NCI-H748 (cell line): ENCODE data around the gene SDC1.
"Not testable (repeated sequence)": the region's sequence is repeated elsewhere in the genome, so short reads cannot be mapped to it uniquely, and the experiment has no call there.

Experiments
- DNase-seq: peaks from one replicate; lab custom pipeline; 2025; ENCODE audit not compliant: unreplicated experiment; lab: John Stamatoyannopoulos, UW

SDC1 gene

DNA sequence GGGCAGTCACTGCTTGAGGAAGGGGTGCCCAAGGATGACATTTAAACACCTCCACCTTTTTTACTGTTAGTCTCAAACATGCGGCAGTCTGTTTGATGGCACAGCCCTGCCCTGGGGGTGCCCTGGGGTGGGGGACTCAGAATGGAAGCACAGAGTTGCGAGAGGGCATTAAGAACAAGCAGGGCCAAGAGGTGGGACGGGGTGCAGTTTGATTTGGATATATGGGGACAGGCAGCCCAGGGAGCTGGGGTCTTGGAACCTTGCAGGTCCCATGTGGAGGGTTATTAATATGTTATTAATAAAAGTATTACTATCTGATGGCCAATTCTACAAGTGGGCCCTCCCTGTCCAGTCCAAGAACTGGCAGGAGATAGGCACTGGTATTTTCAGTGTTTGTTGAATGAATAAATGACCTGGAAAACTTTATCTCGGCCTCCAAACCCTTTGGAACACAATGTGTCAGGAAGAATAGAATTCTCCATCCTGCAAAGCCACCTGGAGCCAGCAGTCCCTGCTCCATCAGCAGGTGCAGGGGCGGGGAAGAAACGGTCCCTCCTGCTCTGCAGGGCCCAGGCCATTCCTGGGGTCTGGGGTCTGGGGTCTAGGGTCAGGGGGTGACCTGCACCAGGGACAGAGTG lies 25.2 kb downstream of the SDC1 start:
- DNase-seq: no peak

DNA sequence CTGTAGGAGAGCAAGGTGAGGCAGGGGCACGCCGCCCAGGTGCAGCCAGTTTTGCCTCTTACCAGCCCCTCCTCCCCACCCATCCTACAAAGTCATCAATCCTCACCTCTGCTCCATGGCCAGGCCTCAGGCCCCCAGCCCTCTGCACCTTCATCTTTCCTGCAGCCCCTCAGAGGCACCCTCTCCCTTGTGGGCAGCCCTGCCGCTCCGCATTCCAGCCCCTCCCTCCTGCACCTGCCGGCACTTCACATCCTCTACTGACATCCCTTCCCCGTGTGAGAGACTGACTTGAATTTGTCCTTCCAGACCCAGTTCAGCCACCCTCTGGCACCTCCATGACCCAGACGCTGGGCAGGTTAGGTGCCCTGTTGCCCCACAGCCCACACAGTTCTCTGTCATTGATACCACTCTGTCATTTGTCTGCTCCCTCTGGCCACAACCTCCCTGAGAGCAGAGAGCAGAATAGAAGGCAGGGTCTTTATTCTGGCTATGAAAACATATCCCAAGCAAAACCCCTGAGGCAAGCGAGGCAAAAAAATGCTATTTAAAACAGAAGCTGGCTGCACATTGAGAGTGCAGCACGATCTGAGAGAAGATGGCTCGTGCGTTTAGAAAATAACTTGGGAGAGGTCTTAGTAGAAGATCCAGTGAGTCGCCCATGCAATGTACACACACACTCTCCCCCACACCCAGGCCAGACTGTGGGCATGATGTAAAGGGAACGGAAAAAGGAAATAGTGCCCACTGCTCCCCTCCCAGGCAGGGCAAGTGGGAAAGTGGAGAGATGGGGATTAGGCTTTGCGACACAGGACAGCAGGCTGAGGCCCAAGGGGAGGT lies 25.9 kb downstream of the SDC1 start:
- no peak for DNase-seq

DNA sequence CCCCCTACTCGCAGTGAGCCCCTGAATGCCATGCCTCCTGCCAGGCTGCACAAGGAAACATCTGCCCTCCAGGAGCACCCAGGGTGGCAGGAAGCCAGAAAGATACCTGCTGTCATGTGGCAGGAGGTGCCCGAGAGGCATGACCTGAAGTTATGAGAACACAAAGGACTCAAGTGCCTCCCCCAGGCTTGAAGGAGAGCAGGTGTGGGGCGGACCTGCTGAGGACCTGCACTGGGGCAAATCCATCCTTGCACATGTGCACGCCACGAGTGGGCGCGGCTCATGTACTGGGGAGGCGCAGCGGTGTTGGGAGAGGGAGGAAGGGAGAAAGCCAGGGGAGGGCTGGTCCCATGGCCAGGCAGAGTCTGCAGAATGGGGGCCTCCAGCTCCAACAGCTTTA lies 26.9 kb downstream of the SDC1 start:
- DNase-seq: peak; percentile 14

DNA sequence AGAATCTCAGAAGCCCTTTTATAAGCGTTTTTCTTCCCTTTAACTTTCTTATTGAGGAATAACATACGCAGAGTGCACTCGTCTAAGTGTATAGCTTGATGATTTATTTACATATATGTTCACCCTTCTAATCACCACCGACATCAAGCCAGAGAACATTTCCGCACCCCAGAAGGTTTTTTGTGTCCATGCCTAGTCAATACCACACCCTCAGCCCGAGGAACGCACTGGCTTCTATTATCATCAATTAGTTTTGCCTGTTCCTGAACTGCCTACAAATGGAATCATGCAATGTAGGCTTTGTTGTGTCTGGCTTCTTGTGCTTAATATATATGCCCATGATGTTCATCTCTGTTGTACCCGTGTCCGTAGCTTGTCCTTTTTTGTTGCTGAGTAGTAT lies 27.7 kb downstream of the SDC1 start:
- no peak for DNase-seq

DNA sequence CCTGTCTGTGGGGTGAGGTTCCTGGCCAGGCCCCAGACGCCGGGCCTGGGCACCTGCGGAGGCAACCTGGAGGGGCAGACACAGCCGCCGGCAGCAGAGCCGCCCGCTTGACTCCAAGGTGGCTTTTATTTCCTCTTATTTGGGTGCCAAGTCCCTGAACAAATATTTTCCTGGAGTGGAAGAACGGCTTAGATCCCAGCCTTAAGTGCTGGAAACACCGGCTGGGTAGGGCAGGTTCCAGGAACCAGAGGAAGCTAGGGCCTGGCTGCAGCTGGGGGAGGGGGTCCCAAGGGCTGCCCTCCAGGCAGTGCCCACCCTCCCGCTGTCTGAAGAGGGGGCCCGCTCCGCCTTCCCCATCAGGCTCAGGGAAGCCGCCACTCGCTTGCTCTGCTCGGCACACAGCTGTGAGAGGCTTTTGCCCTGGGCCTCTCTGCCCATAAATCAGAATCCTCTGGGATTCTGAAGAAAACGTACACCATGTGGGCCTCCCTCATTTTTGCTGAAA lies 28.2 kb downstream of the SDC1 start:
- DNase-seq: peak; percentile 16

DNA sequence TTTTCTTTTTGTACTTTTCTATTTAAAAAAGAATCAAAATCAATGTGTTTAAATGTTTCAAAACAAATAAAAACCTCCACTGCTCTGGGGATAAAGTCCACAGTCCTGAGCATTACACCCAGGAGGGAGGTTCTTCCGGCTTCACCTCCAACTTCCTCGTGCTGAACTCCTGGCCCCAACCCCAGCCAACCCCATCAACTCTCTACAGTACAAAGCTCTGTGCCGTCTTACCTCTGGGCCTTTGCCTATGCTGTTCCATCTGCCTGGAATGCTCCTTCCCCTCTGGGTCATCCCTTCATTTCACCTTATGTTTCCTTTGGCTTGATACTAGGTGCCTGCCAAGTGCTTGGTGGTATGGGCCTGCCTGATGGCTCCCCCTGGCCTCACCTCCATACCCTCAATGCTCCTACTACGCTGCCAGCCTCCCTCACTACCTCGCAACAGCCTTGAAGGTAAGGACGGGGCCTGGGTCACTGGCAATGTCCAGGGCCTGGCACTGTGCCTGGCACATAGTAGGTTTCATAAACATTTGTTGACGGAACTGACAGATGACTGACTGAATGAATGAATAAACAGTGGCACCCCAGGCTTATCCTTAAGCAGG lies 28.8 kb downstream of the SDC1 start:
- no peak for DNase-seq

DNA sequence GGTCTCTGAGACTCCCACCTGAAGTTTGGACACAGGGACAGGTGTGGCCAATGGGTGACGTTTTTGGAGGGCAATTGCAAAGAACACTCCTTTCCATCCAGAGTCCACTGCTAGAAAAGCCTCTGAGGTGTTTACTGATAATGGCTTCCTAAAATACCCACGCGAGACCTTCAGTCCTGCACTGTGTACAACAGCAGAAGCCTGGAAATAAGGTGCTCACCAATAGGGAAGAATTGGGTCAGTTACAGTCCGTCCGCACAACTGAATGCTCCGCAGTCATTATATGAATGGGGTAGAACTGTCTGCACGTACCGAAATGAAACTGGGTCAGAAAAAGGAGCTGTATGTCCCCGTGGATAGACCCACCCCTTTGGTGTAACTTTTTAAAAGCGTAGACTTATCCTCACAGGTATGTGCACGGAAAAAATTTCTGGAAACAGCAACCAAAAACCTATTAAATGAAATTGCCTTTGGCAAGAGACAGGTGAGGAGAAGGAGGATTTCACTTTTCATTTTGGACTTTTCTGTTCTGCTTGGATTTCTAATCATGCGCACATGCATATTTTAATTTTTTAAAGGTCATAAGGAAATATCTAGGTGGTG lies 29.4 kb downstream of the SDC1 start:
- DNase-seq: no peak

DNA sequence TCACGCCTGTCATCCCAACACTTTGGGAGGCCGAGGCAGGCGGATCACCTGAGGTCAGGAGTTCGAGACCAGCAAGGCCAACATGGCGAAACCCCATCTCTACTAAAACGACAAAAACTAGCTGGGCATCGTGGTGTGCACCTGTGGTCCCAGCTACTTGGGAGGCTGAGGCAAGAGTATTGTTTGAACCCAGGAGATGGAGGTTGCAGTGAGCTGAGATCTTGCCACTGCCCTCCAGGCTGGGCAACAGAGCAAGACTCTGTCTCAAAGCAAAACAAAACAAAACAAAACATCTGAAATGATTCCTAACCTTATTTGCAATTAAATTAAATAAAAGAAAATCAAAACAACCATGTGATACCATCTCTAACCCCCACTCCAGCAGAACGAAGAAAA lies 29.9 kb downstream of the SDC1 start:
- not testable (repeated sequence) for DNase-seq

DNA sequence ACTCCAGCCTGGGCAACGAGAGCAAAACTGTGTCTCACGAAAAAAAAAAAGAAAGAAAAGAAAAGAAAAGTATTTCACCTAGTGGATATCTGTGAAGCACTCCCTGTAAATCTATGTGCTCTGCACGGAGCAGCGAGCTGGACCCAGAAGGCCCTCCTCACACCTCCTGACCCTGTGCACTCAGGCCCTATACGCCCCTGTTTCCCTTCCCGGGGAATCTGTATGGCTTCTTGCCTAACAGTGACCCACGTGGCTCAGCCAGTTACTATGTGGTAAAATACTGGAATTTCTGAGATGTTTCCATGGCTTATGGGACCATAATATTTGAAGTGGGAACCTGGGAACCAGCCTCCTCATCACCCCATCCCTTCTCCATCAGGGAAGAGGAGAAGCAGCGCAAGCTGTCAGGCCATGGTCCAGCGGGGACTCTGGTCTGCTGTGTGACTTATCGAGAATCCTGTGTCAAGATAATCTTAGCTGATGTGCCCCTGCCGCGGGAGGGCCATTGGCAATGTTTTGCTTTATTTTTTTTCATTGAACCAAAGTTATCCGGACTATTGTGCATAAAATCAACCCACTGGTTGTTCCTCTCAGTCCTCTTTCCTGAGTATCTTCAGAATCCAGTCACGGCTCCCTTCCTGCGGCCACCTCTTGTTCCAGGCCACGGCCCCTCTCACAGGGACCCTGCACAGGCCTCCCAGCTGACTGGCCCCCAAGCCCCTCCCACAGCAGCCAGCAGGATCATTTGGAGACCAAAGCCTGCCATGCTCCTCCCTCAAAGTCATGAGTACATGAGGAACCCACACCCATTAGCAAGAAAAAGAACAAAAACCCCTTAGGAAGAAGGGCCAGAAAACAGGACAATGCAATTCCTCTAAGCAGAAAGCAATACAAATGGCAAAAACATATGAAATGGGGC lies 30.6 kb downstream of the SDC1 start:
- DNase-seq: no peak

DNA sequence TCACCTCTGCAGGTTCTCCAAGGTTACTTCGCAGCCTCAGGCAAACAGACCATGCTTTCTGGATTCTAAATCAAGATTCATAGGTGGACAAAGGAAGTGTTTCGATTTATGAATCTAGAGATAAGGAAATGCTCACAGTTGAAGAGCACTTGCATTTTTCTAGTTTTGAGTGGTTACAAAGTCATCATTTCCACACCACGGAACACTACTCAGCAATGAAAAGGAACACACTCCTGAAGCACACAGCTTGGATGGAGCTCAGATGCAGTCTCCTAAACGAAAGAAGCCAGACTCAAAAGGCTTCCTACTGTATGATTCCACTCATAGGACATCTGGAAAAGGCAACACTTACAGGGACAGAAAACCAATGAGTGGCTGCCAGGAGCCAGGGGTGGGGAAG lies 31.7 kb downstream of the SDC1 start:
- no peak for DNase-seq

DNA sequence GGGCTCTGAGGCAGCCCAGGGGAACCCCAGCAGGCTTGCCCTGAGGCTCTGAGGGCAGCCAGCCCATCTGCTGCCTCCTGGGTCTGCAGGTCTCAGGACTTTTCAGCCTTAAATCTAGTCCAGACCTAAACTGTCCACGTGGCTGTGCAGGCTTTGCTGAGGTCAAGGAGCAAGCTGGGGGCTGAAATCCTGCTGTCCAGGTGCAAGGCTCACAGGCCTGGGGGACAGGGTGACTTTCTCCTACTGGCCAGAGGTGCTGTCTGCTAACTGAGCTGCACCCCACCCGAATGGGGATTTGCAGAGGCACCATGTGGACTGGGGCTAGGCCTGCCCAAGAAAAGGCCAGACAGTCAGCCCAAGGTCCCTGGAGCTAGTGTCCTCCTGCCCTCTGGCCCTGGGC lies 32.1 kb downstream of the SDC1 start:
- no peak for DNase-seq

DNA sequence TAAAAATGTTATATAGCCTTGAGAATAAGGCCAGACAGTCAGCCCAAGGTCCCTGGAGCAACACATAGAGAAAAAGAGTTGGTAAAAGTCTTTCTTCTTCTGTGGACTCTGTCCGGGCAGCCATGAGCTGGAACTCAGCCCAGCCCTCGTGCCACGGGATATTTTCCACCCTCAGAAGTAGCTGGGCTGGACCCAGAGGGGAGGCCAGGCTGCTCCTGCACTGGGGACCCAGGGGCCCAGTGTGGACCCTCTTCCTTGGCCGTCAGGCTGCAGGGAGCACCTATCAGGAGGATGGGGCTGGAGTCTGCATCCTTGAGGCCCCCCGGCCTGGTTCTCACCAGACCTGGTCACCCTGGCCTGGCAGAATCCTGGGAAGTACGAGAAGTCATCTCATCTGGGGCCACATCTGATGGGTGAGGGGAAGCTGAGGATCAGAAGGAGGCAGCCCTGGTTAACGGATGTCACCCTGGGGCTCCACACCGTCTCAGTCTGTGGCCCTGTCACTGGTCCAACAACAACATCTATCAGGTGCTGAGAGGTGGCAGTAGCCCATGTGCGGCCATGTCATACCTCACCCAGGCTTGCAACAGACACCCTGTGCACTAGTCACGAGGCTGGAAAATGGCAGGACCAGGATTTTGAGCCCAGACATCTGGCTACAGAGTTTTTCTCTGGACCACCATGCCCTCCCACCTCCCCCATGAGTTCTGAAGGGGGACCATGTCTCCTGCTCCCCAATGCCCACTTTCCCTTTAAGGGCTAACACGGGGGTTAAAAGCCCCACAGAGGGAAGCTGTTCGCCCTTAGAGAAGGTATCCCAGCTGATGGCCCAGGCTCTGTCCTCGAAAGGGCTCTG lies 33.0 kb downstream of the SDC1 start:
- DNase-seq: no peak

DNA sequence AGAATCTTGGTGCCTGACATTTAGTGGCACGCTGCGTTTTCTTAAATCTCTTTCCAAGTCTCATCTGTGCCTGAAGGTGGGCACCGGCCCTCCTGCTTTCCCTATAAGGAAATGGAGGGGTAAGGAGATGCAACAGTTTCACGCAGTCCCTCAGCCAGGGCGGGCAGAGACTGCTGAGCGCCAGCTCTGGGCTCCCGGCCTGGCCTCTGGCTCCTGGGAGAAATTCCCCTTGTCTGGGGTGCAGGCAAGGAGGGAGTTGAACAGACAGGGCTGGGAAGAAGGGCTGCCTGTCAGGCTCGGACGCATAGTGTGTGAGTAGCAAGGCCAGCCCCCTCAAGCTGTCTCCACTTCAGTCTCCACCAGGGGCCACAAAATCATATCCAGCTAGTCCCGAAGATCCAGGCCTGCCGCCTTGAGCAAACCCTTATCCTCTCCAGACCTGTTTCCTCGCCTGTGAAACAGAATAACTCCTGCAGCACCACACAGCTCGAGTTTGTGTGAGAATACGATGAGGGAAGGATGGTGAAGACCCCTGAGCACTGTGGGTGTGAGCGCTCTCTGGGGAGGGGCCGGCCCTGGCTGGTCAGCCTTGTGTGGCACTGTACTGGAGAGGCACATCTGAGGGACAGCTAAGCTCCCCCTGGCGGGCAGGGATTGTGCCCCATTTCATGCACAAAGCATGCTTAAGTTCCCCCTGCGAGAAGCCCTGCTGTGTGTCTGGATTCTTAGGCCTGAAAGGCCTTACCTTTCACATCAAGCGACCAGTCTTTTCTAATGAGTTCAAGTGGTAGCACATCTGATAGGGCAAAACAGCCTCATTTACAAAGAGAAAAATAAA lies 33.8 kb downstream of the SDC1 start:
- peak; percentile 21 for DNase-seq

DNA sequence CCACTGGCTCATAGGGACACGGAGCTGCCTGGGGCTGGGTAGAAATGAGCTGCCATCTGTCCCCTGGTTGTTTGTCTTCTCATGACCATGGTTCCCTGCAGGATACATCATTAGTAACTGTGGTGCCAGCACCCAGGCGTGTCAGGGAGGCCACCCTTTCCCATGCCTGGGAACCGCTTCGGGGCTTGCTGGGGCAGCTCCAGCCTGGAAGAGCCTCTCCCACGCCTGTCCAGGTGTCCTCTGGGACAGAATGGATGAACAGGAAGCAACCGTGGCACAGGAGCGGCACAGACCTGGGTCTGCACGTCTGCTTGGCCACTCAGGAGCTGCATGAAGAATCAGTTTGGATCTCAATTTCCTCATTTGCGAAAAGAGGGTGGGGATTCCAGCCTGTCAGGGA lies 34.8 kb downstream of the SDC1 start:
- DNase-seq: no peak

DNA sequence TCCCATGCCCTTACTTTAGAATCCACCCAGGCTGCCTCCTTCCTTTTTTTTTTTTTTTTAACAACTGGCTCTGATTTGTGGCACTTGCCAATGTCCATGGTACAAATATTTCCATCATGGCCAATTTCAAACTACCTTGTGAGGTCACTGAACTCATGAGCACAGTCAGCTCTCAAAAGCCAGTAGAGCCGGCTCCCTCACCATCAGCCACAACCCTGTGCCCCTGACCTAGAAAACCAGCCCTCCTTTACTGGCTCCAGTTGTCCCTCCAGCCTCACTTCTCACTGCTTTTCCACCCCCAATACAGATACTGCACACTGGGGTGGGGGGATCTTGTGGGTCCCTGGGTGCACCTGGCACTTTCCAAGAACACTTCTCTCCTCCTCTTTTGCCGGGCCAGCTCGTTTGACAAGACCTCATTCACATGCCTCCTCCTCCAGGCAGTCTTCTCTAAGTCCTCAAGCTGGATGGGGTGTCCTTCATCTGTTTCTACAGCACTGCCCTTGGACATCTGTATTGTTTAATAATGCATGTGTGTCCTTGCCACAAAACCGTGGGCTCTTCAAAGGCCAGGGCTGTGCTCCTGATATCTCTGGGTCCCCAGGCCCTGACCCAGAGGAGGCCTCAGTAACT lies 35.5 kb downstream of the SDC1 start:
- DNase-seq: no peak

DNA sequence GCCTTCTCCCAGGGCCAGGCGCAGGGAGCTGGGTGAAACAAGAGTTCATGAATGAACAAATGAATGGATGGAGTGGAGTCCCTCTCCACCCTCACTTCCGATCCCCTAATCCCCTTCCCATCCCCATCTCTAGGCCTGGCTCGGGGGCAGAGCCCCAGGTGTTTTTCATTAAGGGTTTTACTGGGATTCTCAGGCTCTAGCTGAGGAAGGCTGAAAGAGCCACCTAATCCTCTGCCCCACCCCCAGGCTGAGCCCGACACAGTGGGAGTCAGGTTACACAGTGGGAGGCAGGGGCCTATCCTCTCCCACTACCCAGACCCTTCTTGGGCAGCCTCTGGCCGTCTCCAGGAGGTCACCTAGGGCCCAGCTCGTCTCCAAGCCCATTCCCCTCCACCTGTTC lies 36.1 kb downstream of the SDC1 start:
- DNase-seq: no peak

DNA sequence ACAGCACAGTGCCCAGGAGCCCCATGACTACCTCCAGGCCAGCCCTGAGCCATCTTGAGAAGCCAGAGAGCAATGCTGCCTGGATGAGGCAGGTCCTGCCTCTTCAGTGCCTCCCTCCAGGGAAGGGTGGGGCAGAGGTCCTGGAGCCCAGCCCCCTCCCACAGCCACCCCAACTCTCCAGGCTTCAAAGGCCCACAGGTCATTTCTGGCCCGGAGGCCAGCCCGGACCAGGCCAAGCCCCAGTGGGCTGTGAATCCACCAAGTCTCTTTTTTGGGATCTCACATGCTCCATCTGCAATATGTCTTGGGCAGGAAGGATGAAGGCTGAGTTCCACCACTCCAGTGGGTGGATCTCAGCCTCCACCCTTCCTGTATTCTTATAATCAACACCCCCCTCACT lies 36.7 kb downstream of the SDC1 start:
- DNase-seq: no peak

DNA sequence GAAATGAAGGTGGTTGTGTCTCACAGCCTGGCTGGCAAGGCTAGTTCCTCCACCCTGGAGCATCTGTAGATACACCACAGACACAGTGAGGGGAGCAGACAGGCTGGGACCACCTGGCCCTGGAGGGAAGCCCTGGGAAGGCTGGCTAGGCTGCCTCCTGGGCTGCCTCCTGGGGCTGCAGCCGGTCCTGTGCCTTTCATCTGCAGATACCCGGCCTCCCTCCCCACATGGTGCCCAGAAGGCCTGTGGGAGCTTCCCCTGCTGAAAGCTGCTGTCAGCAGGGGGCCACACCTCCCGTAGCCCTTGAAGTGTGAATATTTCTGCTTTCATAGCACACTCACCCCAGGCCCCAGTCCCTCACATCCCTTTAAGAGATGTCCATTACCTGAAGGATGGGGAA lies 37.6 kb downstream of the SDC1 start:
- DNase-seq: no peak

DNA sequence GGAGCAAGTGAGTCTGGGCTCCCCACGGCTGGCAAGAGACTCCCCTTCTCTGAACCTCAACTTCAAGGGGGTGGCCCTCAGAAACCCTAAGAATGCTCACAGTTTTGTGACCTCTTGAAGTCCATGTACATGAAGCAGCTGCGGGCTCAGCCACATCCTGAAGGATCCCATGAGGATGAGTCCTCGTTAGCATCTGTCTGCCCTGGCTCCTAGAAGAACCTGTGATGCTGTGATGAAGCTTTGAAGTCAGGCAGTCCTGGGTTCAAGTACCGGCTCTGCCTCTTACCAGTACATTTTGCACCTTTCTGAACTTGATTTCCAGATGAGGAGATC lies 38.1 kb downstream of the SDC1 start:
- no peak for DNase-seq
